GM23338 (cell line): ENCODE results near the gene MYG1. TPM values are rescaled to one million over a fixed set of nuclear protein-coding genes. Genes with fewer than 3 reads are reported as not detected.

Source experiments
- ATAC-seq: fragments of 200-7000 bp; cut with Tn5 transposase; 3 replicates; pipeline ENCODE4 v1.9.1; 2020
- DNase-seq: peaks from one replicate; pipeline ENCODE4 v3.0.0-alpha.2; 2015; ENCODE audit warnings: low spot score
- H2AFZ ChIP-seq: fragments of 200-600 bp; sonication (generic); 2 replicates; pipeline ENCODE4 v1.8.0; 2016; ENCODE audit warnings: antibody characterized with exemption, mild to moderate bottlenecking, moderate library complexity
- H3F3A ChIP-seq: fragments of 200-600 bp; sonication (generic); replicated peaks from 2 replicates; pipeline ENCODE4 v1.8.0; 2017; ENCODE audit warnings: antibody characterized with exemption, mixed run types, low read depth
- H3K27ac ChIP-seq: fragments of 200-600 bp; sonication (generic); 2 replicates; pipeline ENCODE4 v1.6.1; 2016; ENCODE audit warnings: low read depth
- H3K27me3 ChIP-seq: fragments of 200-600 bp; sonication (generic); 2 replicates; pipeline ENCODE4 v1.8.0; 2016; ENCODE audit warnings: mild to moderate bottlenecking, mixed run types, moderate library complexity; ENCODE audit not compliant: insufficient read depth
- H3K36me3 ChIP-seq: fragments of 200-600 bp; sonication (generic); 2 replicates; pipeline ENCODE4 v1.8.0; 2016; ENCODE audit warnings: mild to moderate bottlenecking; ENCODE audit not compliant: insufficient read depth
- H3K4me1 ChIP-seq: fragments of 200-600 bp; sonication (generic); 2 replicates; pipeline ENCODE4 v1.8.0; 2016; ENCODE audit warnings: mild to moderate bottlenecking, moderate library complexity; ENCODE audit not compliant: insufficient read depth
- H3K4me2 ChIP-seq: fragments of 200-600 bp; sonication (generic); 2 replicates; pipeline ENCODE4 v1.7.1; 2017; ENCODE audit warnings: mixed run types
- H3K4me3 ChIP-seq: fragments of 200-600 bp; sonication (generic); 2 replicates; pipeline ENCODE4 v1.6.1; 2016; ENCODE audit warnings: mixed run types
- H3K79me2 ChIP-seq: fragments of 200-600 bp; sonication (generic); replicated peaks from 2 replicates; pipeline ENCODE4 v1.8.0; 2017; ENCODE audit warnings: mild to moderate bottlenecking; ENCODE audit not compliant: insufficient read depth
- H3K9me2 ChIP-seq: fragments of 200-600 bp; sonication (generic); 2 replicates; pipeline ENCODE4 v1.8.0; 2017; ENCODE audit not compliant: insufficient read depth
- H4K20me1 ChIP-seq: fragments of 200-600 bp; sonication (generic); replicated peaks from 2 replicates; pipeline ENCODE4 v1.8.0; 2017; ENCODE audit warnings: mild to moderate bottlenecking; ENCODE audit not compliant: insufficient read depth
- H3K27ac Mint-ChIP-seq: 2 replicates; pipeline ENCODE4 v1.8.0; 2020; ENCODE audit warnings: inconsistent platforms, mild to moderate bottlenecking, moderate library complexity, mixed read lengths
- H3K27me3 Mint-ChIP-seq: 3 replicates; pipeline ENCODE4 v1.8.0; 2022; ENCODE audit warnings: low read depth, mild to moderate bottlenecking, moderate library complexity, mixed read lengths, inconsistent platforms; ENCODE audit not compliant: insufficient read depth, poor library complexity
- H3K36me3 Mint-ChIP-seq: 3 replicates; pipeline ENCODE4 v1.8.0; 2021; ENCODE audit warnings: low read depth, mild to moderate bottlenecking, inconsistent platforms, moderate library complexity, mixed read lengths
- H3K4me1 Mint-ChIP-seq: 3 replicates; pipeline ENCODE4 v1.8.0; 2020; ENCODE audit warnings: mild to moderate bottlenecking, inconsistent platforms, mixed read lengths
- H3K4me3 Mint-ChIP-seq: 3 replicates; pipeline ENCODE4 v1.8.0; 2021; ENCODE audit warnings: moderate library complexity, mild to moderate bottlenecking, inconsistent platforms, mixed read lengths
- H3K9me3 Mint-ChIP-seq: 3 replicates; pipeline ENCODE4 v1.8.0; 2020; ENCODE audit warnings: moderate library complexity, mild to moderate bottlenecking, inconsistent platforms, mixed read lengths
- CREB1 ChIP-seq: fragments of 250-450 bp; sonication (Bioruptor Pico); IDR thresholded peaks from 2 replicates; pipeline ENCODE4 v1.5.0; 2020; ENCODE audit warnings: low read depth, mild to moderate bottlenecking, moderate library complexity
- CTCF ChIP-seq, 2 experiments: fragments of 200-600 bp in 1 of 2; sonication (generic) in 1 of 2; conservative IDR thresholded peaks; 2 replicates each; pipeline versions ENCODE4 v1.5.1 to v1.6.1; 2016 to 2017; ENCODE audit warnings: antibody characterized with exemption in 2 of 2, low read depth in 2 of 2, mild to moderate bottlenecking in 2 of 2, moderate library complexity in 1 of 2
- ETS1 ChIP-seq: IDR thresholded peaks from 2 replicates; pipeline ENCODE4 v1.6.1; 2016; ENCODE audit warnings: antibody characterized with exemption
- EZH2phosphoT487 ChIP-seq: fragments of 200-600 bp; sonication (generic); IDR thresholded peaks from one replicate; pipeline ENCODE4 v1.8.1; 2018; ENCODE audit warnings: antibody characterized with exemption; ENCODE audit not compliant: unreplicated experiment
- JUNB ChIP-seq: IDR thresholded peaks from one replicate; pipeline ENCODE4 v1.6.1; 2016; ENCODE audit warnings: antibody characterized with exemption; ENCODE audit not compliant: unreplicated experiment
- NANOG ChIP-seq: IDR thresholded peaks from 2 replicates; pipeline ENCODE4 v1.6.1; 2016; ENCODE audit warnings: antibody characterized with exemption, borderline replicate concordance
- POLR2AphosphoS5 ChIP-seq: IDR thresholded peaks from 2 replicates; pipeline ENCODE4 v1.6.1; 2016; ENCODE audit warnings: antibody characterized with exemption, low read depth
- REST ChIP-seq: IDR thresholded peaks from one replicate; pipeline ENCODE4 v1.6.1; 2018; ENCODE audit warnings: antibody characterized with exemption; ENCODE audit not compliant: unreplicated experiment
- STAT1 ChIP-seq: IDR thresholded peaks from one replicate; pipeline ENCODE4 v1.6.1; 2016; ENCODE audit warnings: antibody characterized with exemption; ENCODE audit not compliant: unreplicated experiment
- ZNF114 ChIP-seq: fragments of 250-450 bp; sonication (Bioruptor Pico); IDR thresholded peaks from 2 replicates; pipeline ENCODE4 v1.5.0; 2020; ENCODE audit warnings: mild to moderate bottlenecking, moderate library complexity
- ZNF331 ChIP-seq: fragments of 250-450 bp; sonication (Bioruptor Pico); IDR thresholded peaks from 2 replicates; pipeline ENCODE4 v1.5.0; 2020; ENCODE audit warnings: low read depth, mild to moderate bottlenecking, moderate library complexity
- ZNF462 ChIP-seq: fragments of 250-450 bp; sonication (Bioruptor Pico); IDR thresholded peaks from 2 replicates; pipeline ENCODE4 v1.5.0; 2020; ENCODE audit warnings: mild to moderate bottlenecking, moderate library complexity
- polyA plus RNA-seq: library from polyadenylated mRNA; unstranded; fragments of >200 nt; fragmentation: Nextera tagmentation; extraction: Ambion mirVana; gene quantifications from 2 replicates; pipeline ENCODE4 v1.2.1, GENCODE V29; 2016
- total RNA-seq: library from RNA; depleted of rRNA; stranded (reverse); fragments of >200 nt; shearing (Covaris generic); gene quantifications from 2 replicates; pipeline ENCODE4 v1.2.3, GENCODE V29; 2014

Gene MYG1
- total and polyA plus RNA-seq, 2 experiments from 2014 or later, result 66.5 to 94.2 TPM

GRCh38 chr12:53313996-53314395, 14.5 kb downstream of the MYG1 start (continued):
- no peak for TF ChIP-seq ZNF462 (CRISPR knock-in tag)

- H3K27me3 ChIP-seq, result peaks cover 34% of the 10 kb centered on the region
- H3K9me2 ChIP-seq, result no peaks in the 10 kb centered on the region
- H3K36me3 Mint-ChIP-seq, result peaks cover 34% of the 10 kb centered on the region
- H3F3A ChIP-seq, result peaks cover 13% of the 10 kb centered on the region
- H3K4me1 ChIP-seq, result peaks cover 16% of the 10 kb centered on the region
- H3K27me3 Mint-ChIP-seq, result peaks cover 32% of the 10 kb centered on the region
- no peak overlapping the region for H2AFZ ChIP-seq
- peaks cover 19% of the 10 kb centered on the region; the same call in 2 of the 3 replicates for H3K4me1 Mint-ChIP-seq
- H3K4me3 Mint-ChIP-seq, result peak overlapping the region; percentile 94
- H4K20me1 ChIP-seq, result no peaks in the 10 kb centered on the region; the same call in 1 of the 2 replicates
- peak overlapping the region; percentile 99 for H3K27ac Mint-ChIP-seq
- ATAC-seq, result no peak
- peaks cover 8% of the 10 kb centered on the region for H3K36me3 ChIP-seq
- H3K4me3 ChIP-seq, result peak overlapping the region; percentile 76
- H3K79me2 ChIP-seq, result no peaks in the 10 kb centered on the region
- no peaks in the 10 kb centered on the region for H3K9me3 Mint-ChIP-seq
- DNase-seq, result no peak
- no peak overlapping the region for H3K27ac ChIP-seq
- H3K4me2 ChIP-seq, result peak overlapping the region; percentile 77
- TF ChIP-seq ZNF331 (CRISPR knock-in tag) (no peak), ETS1 (no peak), CTCF (conservative IDR thresholded peaks at IDR 0.05; ENCODE audit: low read depth in 2 of 2) (no peak), STAT1 (no peak), EZH2phosphoT487 (no peak), REST (no peak), POLR2AphosphoS5 (no peak), CREB1 (CRISPR knock-in tag) (no peak), ZNF114 (CRISPR knock-in tag) (no peak), JUNB (no peak), NANOG (no peak)
These were observed 21.1 kb downstream of the MYG1 start for GRCh38 chr12:53320352-53321195.
